ENCODE results near the gene WDR70.

GRCh38 chr5:37496902-37497445 is 117.9 kb downstream of the WDR70 start:
- TF ChIP-seq, protein P1, sequence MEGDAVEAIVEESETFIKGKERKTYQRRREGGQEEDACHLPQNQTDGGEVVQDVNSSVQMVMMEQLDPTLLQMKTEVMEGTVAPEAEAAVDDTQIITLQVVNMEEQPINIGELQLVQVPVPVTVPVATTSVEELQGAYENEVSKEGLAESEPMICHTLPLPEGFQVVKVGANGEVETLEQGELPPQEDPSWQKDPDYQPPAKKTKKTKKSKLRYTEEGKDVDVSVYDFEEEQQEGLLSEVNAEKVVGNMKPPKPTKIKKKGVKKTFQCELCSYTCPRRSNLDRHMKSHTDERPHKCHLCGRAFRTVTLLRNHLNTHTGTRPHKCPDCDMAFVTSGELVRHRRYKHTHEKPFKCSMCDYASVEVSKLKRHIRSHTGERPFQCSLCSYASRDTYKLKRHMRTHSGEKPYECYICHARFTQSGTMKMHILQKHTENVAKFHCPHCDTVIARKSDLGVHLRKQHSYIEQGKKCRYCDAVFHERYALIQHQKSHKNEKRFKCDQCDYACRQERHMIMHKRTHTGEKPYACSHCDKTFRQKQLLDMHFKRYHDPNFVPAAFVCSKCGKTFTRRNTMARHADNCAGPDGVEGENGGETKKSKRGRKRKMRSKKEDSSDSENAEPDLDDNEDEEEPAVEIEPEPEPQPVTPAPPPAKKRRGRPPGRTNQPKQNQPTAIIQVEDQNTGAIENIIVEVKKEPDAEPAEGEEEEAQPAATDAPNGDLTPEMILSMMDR (IDR thresholded peaks at IDR 0.05), result no peak
- TF ChIP-seq POLR2A (IDR thresholded peaks at IDR 0.05) (no peak), EP300 (IDR thresholded peaks at IDR 0.05) (no peak)

Measured in ovary (tissue), 3 donors.